Right forelimb (tissue), 1 donor: ENCODE measurements around the gene CACNA1C.

Source experiments
- DNase-seq: peaks from one replicate; pipeline ENCODE4 v3.0.0-alpha.2; 2018

CACNA1C gene

GRCh38 chr12:2351161-2351560, 298.4 kb downstream of the CACNA1C start:
- DNase-seq, result peak; percentile 27

- no peak for DNase-seq
These were observed 299.4 kb downstream of the CACNA1C start for GRCh38 chr12:2352203-2352602.

GRCh38 chr12:2353281-2353680, 300.5 kb downstream of the CACNA1C start:
- DNase-seq, result no peak

- DNase-seq, result no peak
These were observed 300.9 kb downstream of the CACNA1C start for GRCh38 chr12:2353691-2354090.

- peak; percentile 39 for DNase-seq
These were observed 301.6 kb downstream of the CACNA1C start for GRCh38 chr12:2354151-2354991.

- peak; percentile 12 for DNase-seq
These were observed 302.4 kb downstream of the CACNA1C start for GRCh38 chr12:2355198-2355597.

- DNase-seq, result peak; percentile 22
These were observed 302.8 kb downstream of the CACNA1C start for GRCh38 chr12:2355604-2356003.

GRCh38 chr12:2356601-2357125, 303.9 kb downstream of the CACNA1C start:
- DNase-seq, result peak; percentile 30

GRCh38 chr12:2358986-2359658, 306.3 kb downstream of the CACNA1C start:
- peak; percentile 38 for DNase-seq

- peak; percentile 38 for DNase-seq
These were observed 307.2 kb downstream of the CACNA1C start for GRCh38 chr12:2359725-2360629.

GRCh38 chr12:2360630-2361170, 307.9 kb downstream of the CACNA1C start:
- DNase-seq, result peak; percentile 2

GRCh38 chr12:2363836-2364609, 311.2 kb downstream of the CACNA1C start:
- no peak for DNase-seq

GRCh38 chr12:2364631-2365051, 311.9 kb downstream of the CACNA1C start:
- DNase-seq, result no peak

GRCh38 chr12:2366711-2367110, 313.9 kb downstream of the CACNA1C start:
- DNase-seq, result no peak

- no peak for DNase-seq
These were observed 319.4 kb downstream of the CACNA1C start for GRCh38 chr12:2372178-2372577.

GRCh38 chr12:2372735-2373134, 319.9 kb downstream of the CACNA1C start:
- no peak for DNase-seq

- no peak for DNase-seq
These were observed 320.5 kb downstream of the CACNA1C start for GRCh38 chr12:2373307-2373706.

GRCh38 chr12:2374092-2374906, 321.5 kb downstream of the CACNA1C start:
- DNase-seq, result no peak

- DNase-seq, result no peak
These were observed 323.1 kb downstream of the CACNA1C start for GRCh38 chr12:2375871-2376270.

- no peak for DNase-seq
These were observed 324.3 kb downstream of the CACNA1C start for GRCh38 chr12:2376908-2377657.
